Choroid plexus epithelial cell (primary cell): ENCODE results near the gene PLEKHA8.

Source experiments
- DNase-seq: peaks from one replicate; pipeline ENCODE4 v3.0.0-alpha.2; 2010; ENCODE audit warnings: low read depth
- H3K4me3 ChIP-seq: 2 replicates; pipeline ENCODE4 v1.5.1; 2011; ENCODE audit warnings: low read depth, mild to moderate bottlenecking, control low read depth, low read length, moderate library complexity
- TF ChIP-seq, protein P1 (sequence below): conservative IDR thresholded peaks from 2 replicates; pipeline ENCODE4 v1.5.1; 2011; ENCODE audit warnings: low read depth, mild to moderate bottlenecking, control low read depth, inconsistent platforms, low read length, moderate library complexity

Gene PLEKHA8

DNA sequence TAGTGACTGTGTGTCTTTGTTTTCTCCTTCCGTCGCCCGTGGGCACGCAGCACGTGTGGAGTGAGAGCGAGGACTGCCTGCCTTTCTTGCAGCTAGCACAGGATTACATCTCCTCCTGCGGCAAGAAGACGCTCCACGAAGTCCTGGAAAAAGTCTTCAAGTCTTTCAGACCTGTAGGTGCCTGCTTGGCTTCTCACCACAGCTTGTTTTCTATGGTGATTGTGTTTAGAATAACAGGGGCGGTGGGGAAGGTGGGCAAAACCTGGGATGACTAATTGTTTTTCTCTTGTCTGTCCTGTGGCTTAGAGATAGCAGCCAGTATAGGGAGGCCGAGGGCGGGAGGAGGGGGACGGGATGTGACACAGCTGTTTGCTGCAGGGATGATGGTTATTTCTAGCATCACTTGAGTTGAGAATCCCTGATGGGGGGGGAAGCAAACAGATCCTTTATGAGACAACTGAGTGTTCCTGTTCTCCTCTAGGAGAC lies 118.0 kb downstream of the PLEKHA8 start:
- no peak for DNase-seq
- no peak overlapping the region for H3K4me3 ChIP-seq
- TF ChIP-seq, protein P1, sequence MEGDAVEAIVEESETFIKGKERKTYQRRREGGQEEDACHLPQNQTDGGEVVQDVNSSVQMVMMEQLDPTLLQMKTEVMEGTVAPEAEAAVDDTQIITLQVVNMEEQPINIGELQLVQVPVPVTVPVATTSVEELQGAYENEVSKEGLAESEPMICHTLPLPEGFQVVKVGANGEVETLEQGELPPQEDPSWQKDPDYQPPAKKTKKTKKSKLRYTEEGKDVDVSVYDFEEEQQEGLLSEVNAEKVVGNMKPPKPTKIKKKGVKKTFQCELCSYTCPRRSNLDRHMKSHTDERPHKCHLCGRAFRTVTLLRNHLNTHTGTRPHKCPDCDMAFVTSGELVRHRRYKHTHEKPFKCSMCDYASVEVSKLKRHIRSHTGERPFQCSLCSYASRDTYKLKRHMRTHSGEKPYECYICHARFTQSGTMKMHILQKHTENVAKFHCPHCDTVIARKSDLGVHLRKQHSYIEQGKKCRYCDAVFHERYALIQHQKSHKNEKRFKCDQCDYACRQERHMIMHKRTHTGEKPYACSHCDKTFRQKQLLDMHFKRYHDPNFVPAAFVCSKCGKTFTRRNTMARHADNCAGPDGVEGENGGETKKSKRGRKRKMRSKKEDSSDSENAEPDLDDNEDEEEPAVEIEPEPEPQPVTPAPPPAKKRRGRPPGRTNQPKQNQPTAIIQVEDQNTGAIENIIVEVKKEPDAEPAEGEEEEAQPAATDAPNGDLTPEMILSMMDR, result no peak

DNA sequence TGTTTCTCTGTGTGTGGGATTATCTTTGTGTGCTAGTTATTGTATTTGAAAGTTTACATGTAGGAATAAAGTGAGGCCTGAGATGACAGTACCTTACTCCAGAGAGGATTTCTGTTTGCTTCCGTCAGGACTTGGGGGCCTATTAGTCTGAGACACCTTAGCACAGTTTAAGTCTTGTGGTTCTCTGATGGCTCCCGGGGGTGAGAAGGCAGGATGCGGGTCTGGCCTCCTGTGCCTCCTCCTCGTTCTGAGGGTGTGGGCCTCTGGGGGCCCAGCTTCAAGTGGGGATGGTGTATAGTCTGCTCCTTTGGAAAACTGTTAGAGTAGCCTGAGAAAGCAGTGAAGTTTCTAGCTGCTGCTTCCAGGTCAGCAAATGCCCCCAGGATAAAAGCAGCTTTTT lies 119.0 kb downstream of the PLEKHA8 start:
- DNase-seq, result no peak
- TF ChIP-seq, protein P1, result no peak
- H3K4me3 ChIP-seq, result no peak overlapping the region

DNA sequence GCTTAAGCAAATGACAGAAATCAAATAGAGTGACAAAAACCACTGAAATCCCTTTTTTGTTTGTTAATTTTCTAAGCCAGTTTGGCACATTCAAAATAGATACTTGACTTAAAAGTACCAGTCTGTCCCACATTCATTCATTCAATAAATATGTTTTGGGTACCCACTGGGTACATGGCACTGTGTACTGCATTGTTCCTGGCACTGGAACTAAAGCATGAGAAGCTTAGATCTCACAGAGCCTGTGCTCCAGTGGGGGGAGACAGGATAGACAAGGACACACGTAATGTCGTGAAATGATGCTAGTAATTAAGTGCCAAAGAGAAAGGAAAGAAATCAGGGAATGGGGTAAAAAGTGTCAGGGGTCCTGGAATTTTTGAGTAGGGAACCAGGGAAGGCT lies 119.6 kb downstream of the PLEKHA8 start:
- H3K4me3 ChIP-seq, result no peak overlapping the region
- TF ChIP-seq, protein P1, result no peak
- DNase-seq, result no peak

DNA sequence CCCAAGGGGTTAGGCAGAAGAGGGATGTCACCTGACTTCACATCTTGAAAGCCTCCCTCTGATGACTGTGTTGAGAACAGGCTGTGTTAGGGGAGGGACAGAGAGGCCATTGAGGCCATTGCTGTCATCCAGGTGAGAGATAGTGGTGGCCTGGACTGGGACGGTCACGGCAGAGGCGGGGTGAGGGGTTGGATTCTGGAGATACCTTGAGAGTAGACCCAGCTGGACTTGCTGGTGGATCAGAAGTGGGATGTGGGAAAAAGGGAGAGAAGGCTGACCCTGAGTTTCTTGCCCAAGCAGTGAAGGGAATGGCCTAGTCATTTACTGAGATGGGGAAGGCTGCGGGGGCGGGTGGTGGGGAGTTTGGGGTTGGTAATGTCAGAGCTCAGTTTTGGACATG lies 120.2 kb downstream of the PLEKHA8 start:
- no peak overlapping the region for H3K4me3 ChIP-seq
- no peak for DNase-seq
- TF ChIP-seq, protein P1, result no peak

DNA sequence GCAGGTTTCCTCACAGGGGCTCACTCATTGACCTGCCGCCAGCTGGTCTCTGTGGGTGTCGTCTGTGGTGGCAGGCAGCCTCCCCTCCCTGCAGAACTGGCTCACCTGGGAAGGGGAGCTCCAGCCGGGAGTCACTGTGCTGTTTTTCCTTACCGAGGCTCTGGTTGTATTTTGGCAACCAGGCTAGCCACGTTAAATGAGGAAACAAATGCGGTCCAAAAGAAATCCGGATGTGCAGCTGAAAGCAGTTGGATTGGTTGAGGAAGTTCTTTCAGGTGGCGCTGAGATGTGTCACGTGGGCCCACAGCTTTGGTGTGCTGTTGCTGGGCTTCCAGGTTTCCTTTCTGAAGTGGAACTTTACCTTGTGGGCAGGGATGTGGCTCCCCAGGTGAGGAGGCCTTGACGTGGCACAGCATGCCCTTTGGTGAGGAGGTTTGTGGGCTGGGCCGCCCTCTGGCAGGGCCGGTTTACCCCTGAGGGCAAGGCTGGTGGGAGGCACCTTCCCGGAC lies 120.8 kb downstream of the PLEKHA8 start:
- no peak overlapping the region for H3K4me3 ChIP-seq
- no peak for DNase-seq
- TF ChIP-seq, protein P1, result no peak

DNA sequence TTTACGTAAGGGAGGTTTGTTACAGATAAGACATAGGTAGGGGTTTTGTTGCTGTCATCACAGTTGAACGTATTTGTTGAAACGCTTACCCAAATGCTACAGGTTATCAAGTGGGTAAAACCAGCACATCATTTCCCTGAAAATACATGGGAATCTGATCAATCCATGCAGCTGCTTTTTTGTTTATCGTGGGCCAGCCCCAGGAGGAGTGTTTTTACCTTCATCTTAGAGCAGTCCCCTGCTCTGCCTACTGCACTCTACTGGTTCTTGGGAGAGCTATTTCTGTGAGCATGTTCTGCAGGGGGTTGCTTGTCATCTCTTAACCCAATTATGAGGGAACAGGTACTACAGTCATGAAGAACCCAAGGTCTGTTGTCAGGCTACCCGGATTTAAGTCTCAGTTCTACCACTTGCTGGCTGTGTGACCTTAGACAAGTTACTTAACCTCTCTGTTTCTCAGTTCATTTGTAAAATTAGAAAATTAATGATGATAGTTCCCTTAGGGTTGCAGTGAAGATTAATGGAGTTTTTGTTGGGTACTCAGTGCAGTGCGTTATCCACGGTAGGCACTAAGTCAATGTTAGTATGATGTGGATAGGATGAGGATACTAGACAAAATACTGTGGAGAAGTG lies 121.5 kb downstream of the PLEKHA8 start:
- TF ChIP-seq, protein P1, result no peak
- H3K4me3 ChIP-seq, result no peak overlapping the region

DNA sequence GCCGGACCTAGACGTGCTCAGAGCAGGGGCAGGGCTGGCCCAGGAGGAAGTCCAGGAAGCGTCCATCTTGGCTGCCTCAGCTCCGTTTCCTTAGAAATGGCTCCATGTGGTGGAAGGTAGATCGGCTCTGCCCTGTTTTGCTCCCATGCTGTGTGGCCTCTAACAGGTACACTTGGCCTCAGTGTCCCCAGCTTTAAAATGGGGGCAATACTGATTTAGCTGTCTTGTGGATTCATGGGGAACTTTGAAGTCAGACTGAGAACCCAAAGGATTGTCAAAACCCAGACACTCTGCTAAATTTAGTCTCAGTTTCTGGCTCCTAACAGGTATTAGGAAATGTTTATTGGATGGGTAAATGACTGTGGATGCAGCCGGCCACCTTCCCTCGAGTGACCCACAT lies 122.5 kb downstream of the PLEKHA8 start:
- DNase-seq, result no peak
- TF ChIP-seq, protein P1, result no peak
- H3K4me3 ChIP-seq, result no peak overlapping the region

More for the DNA sequence above, 121.5 kb downstream of the PLEKHA8 start:
- no peak for DNase-seq
